Thyroid gland (tissue), 4 donors: ENCODE data around the gene TERT.

Source experiments
- POLR2A ChIP-seq, 2 donors: fragments of 450-650 bp; IDR thresholded peaks; one replicate each; pipeline ENCODE4 v1.6.1; 2017; ENCODE audit warnings: antibody characterized with exemption in 2 of 2, mild to moderate bottlenecking in 2 of 2, moderate library complexity in 1 of 2
- TF ChIP-seq, protein P1 (sequence below), 6 experiments: fragments of 200-600 bp in 3 of 6; fragments of 450-650 bp in 3 of 6; sonication (generic) in 3 of 6; IDR thresholded peaks; one replicate each; pipeline ENCODE4 v1.5.1; 2016 to 2019; ENCODE audit warnings: antibody characterized with exemption in 6 of 6, mild to moderate bottlenecking in 2 of 6, inconsistent platforms in 1 of 6, moderate library complexity in 1 of 6

DNA sequence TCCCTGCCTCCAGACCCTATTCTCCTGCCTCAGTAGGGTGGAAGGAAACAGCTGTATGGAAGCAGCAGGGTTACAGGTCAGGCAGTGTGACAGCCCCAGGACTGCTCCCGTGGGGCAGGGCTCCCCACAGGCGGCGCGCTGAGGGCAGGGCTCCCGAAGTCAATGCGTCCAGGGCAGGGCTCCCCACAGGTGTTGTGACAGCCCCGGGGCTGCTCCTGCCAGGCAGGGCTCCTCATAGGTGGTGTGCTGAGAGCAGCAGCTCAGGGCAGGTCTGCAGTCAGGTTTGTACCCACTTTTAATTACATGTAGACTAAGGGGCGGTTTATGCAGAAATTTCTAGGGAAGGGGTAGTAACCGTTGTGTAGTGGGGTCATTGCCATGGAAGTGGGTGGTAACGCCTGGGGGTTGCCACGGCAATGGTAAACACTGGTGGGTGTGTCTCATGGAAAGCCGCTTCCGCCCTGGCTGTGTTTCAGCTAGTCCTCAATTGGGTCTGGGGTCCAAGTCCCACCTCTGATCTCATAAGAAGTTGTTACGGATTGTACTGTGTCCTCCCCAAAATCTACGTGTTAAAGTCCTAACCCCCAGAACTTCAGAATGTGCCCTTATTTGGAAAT is 16.7 kb upstream of the TERT start:
- TF ChIP-seq, protein P1, sequence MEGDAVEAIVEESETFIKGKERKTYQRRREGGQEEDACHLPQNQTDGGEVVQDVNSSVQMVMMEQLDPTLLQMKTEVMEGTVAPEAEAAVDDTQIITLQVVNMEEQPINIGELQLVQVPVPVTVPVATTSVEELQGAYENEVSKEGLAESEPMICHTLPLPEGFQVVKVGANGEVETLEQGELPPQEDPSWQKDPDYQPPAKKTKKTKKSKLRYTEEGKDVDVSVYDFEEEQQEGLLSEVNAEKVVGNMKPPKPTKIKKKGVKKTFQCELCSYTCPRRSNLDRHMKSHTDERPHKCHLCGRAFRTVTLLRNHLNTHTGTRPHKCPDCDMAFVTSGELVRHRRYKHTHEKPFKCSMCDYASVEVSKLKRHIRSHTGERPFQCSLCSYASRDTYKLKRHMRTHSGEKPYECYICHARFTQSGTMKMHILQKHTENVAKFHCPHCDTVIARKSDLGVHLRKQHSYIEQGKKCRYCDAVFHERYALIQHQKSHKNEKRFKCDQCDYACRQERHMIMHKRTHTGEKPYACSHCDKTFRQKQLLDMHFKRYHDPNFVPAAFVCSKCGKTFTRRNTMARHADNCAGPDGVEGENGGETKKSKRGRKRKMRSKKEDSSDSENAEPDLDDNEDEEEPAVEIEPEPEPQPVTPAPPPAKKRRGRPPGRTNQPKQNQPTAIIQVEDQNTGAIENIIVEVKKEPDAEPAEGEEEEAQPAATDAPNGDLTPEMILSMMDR (IDR thresholded peaks at IDR 0.05): no peak
- TF ChIP-seq POLR2A (IDR thresholded peaks at IDR 0.05): no peak
